CD4-positive, alpha-beta T cell treated with Interleukin-17A for 4 hours (primary cell): ENCODE measurements around the gene MMP15.
"Not testable (repeated sequence)": the region's sequence is repeated elsewhere in the genome, so short reads cannot be mapped to it uniquely, and the experiment has no call there.

ENCODE experiments used
- DNase-seq: peaks from one replicate; pipeline ENCODE4 v3.0.0-alpha.2; 2020; ENCODE audit warnings: mixed read lengths

MMP15 gene

GRCh38 chr16:58090396-58090795, 64.8 kb downstream of the MMP15 start:
- DNase-seq: not testable (repeated sequence)

- DNase-seq: no peak
These were observed 68.5 kb downstream of the MMP15 start for GRCh38 chr16:58094026-58094425.

- no peak for DNase-seq
These were observed 69.4 kb downstream of the MMP15 start for GRCh38 chr16:58094791-58095574.

GRCh38 chr16:58095575-58095960, 70.0 kb downstream of the MMP15 start:
- not testable (repeated sequence) for DNase-seq

GRCh38 chr16:58096249-58096648, 70.7 kb downstream of the MMP15 start:
- DNase-seq: no peak
